RCC 7860 (cell line): Measurements from ENCODE around the gene CHRM2.

Source experiments
- DNase-seq: peaks from one replicate; pipeline ENCODE4 v3.0.0-alpha.2; 2015; ENCODE audit warnings: low spot score
- FAIRE-seq: peaks from 2 replicates; lab custom pipeline; 2012; peaks lifted over from hg19 to GRCh38; lab: Jason Lieb, UNC

The CHRM2 gene

DNA sequence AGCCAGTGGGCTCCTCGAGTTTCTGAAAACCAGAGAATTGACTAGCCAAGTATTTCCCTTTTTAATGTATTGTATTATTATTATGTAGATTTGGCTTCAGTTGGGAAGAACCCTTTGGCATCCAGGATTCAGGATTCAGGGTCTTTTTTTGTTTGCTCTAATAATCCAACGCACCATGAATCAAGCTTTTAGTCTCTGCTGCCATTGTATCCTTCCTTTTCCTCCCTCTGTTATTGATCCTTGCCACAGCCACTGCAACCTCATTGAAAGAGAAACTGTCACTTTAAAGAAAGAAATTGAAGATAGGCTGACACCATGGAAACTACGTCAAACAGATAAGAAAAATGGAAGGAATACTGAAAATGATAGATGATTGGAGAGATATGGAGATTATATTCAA lies 150.0 kb downstream of the CHRM2 start:
- DNase-seq (no peak), FAIRE-seq (no peak)

DNA sequence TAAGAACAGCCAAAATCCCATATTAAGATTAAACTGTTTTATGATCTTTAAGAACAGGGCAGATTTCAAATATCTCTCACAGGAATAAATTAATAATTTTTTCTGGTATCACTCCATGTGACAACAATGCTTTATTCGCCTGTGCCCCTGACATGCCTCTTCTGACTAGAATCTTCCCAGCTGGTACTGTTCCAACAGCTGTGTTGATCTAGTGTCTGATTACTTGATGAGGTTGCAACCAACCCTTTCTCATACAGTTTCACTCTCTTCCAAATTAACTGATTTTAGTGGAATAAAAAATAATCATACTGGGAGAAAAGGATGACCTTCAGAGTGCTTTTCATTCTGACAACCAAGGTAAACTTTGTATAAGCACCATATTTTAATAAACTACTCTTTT lies 151.9 kb downstream of the CHRM2 start:
- FAIRE-seq, result no peak
- no peak for DNase-seq

DNA sequence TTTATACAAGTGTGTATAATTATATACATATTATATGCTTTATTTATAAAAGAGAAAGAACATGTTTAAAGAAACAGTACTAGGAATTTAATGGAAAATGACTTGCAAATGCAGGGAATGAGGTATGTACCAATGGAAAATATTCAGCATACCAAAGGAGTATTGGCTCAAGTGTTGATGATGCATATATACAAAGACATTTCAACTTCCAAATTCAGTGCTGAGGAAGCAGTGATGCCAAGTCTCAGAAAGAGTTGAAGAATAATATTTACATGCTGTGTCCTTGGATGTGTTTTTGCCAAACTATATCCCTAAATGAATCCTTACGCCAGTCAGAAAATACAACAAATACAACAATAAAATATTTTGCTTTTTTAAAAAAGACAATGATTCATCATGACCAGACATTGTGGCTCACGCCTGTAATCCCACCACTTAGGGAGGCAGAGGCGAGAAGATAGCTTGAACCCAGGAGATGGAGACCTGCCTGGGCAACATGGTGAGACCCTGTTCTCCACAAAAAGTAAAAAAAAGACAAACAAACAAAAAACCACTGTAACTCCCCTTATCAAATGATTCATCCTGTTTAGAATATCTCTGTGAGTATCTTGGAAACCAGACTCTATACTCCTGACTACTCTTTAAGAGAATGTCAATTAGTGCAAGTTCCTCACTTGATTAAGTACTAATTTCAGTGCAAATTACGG lies 157.2 kb downstream of the CHRM2 start:
- FAIRE-seq (no peak), DNase-seq (no peak)

DNA sequence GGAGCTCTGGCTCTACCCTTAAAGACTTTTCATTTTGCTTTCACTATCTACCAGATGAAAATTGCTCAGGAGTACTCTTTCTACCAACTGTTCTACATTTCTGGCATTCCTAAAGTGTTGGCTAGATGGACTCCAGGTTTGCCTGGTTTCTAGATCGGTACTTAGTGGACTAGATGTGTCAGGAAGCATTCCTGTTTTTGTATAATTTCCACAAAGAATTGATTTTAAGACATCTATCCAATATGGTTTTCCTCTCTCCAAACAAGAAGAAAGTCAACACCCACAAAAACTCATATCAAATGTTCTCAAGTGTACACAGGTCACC lies 157.7 kb downstream of the CHRM2 start:
- FAIRE-seq (no peak), DNase-seq (no peak)

DNA sequence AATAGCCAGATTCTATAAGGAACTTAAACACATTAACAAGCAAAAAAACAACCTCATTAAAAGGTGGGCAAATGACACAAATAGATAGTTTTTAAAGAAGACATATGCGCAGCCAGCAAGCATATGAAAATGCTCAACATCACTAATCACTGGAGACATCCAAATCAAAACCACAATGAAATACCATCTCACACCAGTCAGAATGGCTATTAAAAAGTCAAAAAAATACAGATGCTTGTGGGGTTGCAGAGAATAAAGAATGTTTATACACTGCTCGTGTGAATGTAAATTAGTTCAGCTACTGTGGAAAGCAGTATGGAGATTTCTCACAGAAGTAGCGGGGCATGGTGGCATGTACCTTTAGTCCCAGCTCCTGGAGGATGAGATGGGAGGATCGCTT lies 164.0 kb downstream of the CHRM2 start:
- no peak for FAIRE-seq
- DNase-seq, result no peak

DNA sequence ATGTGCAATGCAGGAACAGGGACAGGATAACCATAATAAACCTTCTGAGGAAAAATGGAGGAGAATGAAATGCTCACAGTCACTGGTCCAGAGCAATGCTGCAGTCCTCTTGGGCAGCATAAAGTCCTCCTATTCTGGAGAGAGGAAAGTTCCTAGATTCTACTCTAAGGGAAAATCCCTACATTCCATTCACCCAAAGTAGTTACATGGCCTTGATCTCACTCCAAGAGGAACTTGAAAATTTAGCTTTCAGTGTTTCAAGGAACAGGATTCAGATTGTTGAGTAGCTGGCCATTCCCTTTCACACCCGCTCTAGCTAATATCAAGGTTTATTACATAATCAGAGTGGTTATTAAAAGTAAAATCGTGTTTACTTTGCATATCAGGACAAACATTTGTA lies 168.3 kb downstream of the CHRM2 start:
- DNase-seq, result no peak
- FAIRE-seq, result no peak

DNA sequence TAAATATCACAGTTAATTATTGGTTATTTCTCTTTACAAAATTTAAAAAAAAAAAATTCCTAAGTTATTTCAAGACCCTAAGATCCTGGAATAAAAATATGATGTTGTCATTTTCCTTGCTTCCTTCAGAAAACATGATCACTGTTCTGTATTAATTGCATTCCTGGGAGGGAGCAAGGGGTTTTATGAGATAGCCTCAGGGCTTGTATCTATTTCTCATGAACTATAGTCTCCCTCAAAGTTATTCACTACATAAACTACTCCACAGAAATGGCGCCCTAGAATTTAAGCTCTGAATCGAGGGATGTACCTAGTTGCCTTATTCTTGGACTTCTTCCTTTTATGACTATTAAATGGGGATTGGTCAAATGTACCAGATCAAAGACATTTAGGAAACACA lies 170.3 kb downstream of the CHRM2 start:
- FAIRE-seq, result no peak
- no peak for DNase-seq

DNA sequence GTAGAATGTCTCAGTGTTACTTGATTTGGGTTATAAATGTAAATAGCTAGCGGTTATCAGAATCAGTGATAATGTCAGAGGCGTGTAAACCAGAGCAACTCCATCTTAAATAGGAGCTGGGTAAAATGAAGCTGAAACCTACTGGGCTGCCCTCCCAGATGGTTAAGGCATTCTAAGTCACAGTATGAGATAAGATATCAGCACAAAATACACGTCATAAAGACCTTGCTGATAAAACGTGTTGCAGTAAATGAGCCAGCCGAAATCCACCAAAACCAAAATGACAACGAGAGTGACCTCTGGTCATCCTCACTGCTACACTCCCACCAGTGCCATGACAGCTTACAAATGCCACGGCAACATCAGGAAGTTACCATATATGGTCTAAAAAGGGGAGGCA lies 172.3 kb downstream of the CHRM2 start:
- DNase-seq (no peak), FAIRE-seq (no peak)

DNA sequence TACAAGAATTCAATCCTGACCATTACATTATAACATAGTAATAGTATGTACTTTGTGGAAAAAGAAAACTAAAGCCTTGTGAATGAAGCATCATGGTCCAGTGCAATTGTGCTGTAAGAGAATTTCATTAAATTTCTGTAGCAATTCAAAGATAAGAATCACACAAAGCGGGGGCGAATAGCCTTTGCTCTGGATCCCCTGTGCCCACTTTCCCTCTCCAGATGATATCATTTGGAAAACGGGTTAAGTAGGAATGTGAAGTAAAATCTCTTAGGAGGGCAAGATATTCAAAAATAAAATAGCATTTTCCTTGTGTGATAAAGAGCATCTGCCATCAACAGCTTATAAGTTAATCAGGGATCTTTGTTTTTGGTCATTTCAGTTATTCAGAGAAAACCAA lies 177.1 kb downstream of the CHRM2 start:
- DNase-seq (no peak), FAIRE-seq (no peak)

DNA sequence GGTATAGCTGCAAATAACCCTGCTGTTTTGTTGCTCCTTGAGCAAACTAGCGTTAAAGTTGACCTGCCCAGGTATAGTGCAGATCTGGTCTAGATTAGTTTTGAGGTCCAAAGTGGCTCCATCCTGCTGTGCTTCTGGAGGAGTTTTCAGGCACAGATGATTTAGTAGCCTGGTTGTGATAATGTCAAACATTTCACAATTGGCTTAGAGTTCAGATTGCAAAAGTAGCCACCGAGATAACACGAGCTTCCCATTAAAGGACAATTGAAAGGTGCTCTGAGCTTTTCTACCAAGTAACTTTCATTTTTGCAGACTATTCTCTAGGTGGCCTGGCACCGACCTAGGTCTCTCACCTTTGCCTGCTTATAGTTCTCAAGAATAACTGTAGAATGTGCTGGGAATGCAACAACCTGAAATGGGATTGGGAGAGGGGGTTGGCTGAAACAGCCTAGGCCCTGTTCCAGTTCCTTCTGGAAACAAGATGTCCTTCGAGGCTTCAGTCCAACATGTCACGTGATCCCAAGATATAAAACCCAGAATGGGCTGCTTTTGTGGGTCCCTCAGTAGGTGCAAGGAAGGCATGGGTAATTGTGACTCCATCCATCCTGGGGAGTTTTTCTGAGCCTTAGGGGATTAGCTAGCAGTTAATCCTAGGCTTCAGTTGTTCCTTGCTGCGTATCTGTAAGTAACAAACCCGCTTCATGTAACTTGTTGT lies 201.0 kb downstream of the CHRM2 start:
- no peak for FAIRE-seq

More for the DNA sequence above, 201.0 kb downstream of the CHRM2 start:
- no peak for DNase-seq
